SU-DHL-6 (cell line): ENCODE data around the gene POLD3.

ENCODE experiments used
- H2AFZ ChIP-seq: fragments of 200-600 bp; sonication (generic); 2 replicates; pipeline ENCODE4 v1.6.1; 2014; ENCODE audit warnings: low read depth, mild to moderate bottlenecking, moderate library complexity, mixed read lengths, antibody characterized with exemption, low read length; ENCODE audit not compliant: severe bottlenecking
- H3F3A ChIP-seq: fragments of 200-600 bp; shearing (Covaris generic); 2 replicates; pipeline ENCODE4 v1.6.0; 2016; ENCODE audit warnings: antibody characterized with exemption, mild to moderate bottlenecking; ENCODE audit not compliant: insufficient read depth
- H3K27ac ChIP-seq: fragments of 200-600 bp; sonication (generic); 2 replicates; pipeline ENCODE4 v1.5.1; 2016; ENCODE audit warnings: low read depth, mild to moderate bottlenecking, low read length, moderate library complexity, mixed read lengths
- H3K27me3 ChIP-seq: fragments of 200-600 bp; sonication (generic), shearing (Covaris generic); 2 replicates; pipeline ENCODE4 v1.6.0; 2014; ENCODE audit warnings: mild to moderate bottlenecking, low read length
- H3K36me3 ChIP-seq: fragments of 200-600 bp; sonication (generic); 2 replicates; pipeline ENCODE4 v1.6.1; 2014; ENCODE audit warnings: mild to moderate bottlenecking, low read length, mixed read lengths
- H3K4me2 ChIP-seq: fragments of 300-600, 200-600 bp; shearing (Covaris generic), sonication (generic); 2 replicates; pipeline ENCODE4 v1.6.0; 2014; ENCODE audit warnings: low read length, low read depth, mild to moderate bottlenecking; ENCODE audit not compliant: poor library complexity, severe bottlenecking
- H3K4me3 ChIP-seq: fragments of 200-600 bp; sonication (generic); 2 replicates; pipeline ENCODE4 v1.5.1; 2014; ENCODE audit warnings: antibody characterized with exemption, low read length, mild to moderate bottlenecking, mixed read lengths; ENCODE audit not compliant: insufficient read depth, poor library complexity, severe bottlenecking
- H3K79me2 ChIP-seq: fragments of 200-600 bp; sonication (generic); 2 replicates; pipeline ENCODE4 v1.6.1; 2014; ENCODE audit warnings: mild to moderate bottlenecking, low read length, moderate library complexity; ENCODE audit not compliant: insufficient read depth
- H3K9ac ChIP-seq: fragments of 200-600 bp; sonication (generic); 2 replicates; pipeline ENCODE4 v1.7.0; 2014; ENCODE audit warnings: mild to moderate bottlenecking, low read length
- H3K9me2 ChIP-seq: fragments of 200-600 bp; sonication (generic); replicated peaks from 2 replicates; pipeline ENCODE4 v1.6.1; 2014; ENCODE audit warnings: low read length; ENCODE audit not compliant: insufficient read depth
- H3K9me3 ChIP-seq: fragments of 200-600 bp; sonication (generic); 2 replicates; pipeline ENCODE4 v1.6.1; 2014; ENCODE audit warnings: low read length, mixed read lengths; ENCODE audit not compliant: insufficient read depth
- H4K20me1 ChIP-seq: fragments of 200-600 bp; sonication (generic); 2 replicates; pipeline ENCODE4 v1.6.1; 2014; ENCODE audit warnings: low read depth, mild to moderate bottlenecking, antibody characterized with exemption, low read length, moderate library complexity, mixed read lengths
- CTCF ChIP-seq: fragments of 200-600 bp; sonication (generic); IDR thresholded peaks from one replicate; pipeline ENCODE4 v1.5.1; 2017; ENCODE audit warnings: antibody characterized with exemption, mild to moderate bottlenecking, low read length, moderate library complexity; ENCODE audit not compliant: insufficient read depth, poor library complexity, severe bottlenecking
- EZH2phosphoT487 ChIP-seq: fragments of 200-600 bp; sonication (generic), shearing (Covaris generic); conservative IDR thresholded peaks from 2 replicates; pipeline ENCODE4 v1.6.1; 2018; ENCODE audit warnings: mild to moderate bottlenecking, antibody characterized with exemption, low read length, moderate library complexity, mixed read lengths

Gene POLD3

GRCh38 chr11:74626130-74626529, 33.7 kb downstream of the POLD3 start:
- no peak overlapping the region for H3K27ac ChIP-seq
- no peaks in the 10 kb centered on the region for H3K9me3 ChIP-seq
- no peaks in the 10 kb centered on the region for H3K9me2 ChIP-seq
- no peak for TF ChIP-seq CTCF
- TF ChIP-seq EZH2phosphoT487: no peak
- no peak overlapping the region for H2AFZ ChIP-seq
- no peak overlapping the region for H3K4me2 ChIP-seq
- H3K27me3 ChIP-seq: no peaks in the 10 kb centered on the region
- no peaks in the 10 kb centered on the region for H4K20me1 ChIP-seq
- H3K79me2 ChIP-seq: no peaks in the 10 kb centered on the region
- H3K4me3 ChIP-seq: no peak overlapping the region
- no peaks in the 10 kb centered on the region for H3F3A ChIP-seq
- peaks cover 56% of the 10 kb centered on the region for H3K36me3 ChIP-seq
- no peak overlapping the region for H3K9ac ChIP-seq

DNA sequence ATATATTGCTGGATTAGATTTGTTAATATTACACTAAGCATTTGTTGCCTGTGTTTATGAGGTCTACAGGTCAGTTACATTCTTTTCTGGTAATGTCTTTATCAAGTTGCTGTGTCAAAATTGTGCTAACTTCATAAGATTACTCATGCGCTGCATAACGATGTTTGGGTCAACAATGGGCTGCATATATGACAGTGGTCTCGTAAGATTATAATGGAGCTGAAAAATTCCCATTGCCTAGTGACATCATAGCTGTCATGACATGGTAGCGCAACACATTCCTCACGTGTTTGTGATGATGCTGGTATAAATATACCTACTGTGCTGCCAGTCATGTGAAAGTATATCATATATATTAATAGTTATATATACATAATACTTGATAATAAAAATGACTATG, 34.2 kb downstream of the POLD3 start:
- Histone ChIP-seq H2AFZ (no peak overlapping the region), H3K9me3 (no peaks in the 10 kb centered on the region), H3K27ac (no peak overlapping the region), H3K4me3 (no peak overlapping the region), H3K9ac (no peak overlapping the region), H4K20me1 (no peaks in the 10 kb centered on the region), H3F3A (no peaks in the 10 kb centered on the region), H3K27me3 (no peaks in the 10 kb centered on the region), H3K9me2 (no peaks in the 10 kb centered on the region), H3K36me3 (peaks cover 54% of the 10 kb centered on the region), H3K79me2 (no peaks in the 10 kb centered on the region), H3K4me2 (no peak overlapping the region)
- no peak for TF ChIP-seq EZH2phosphoT487
- no peak for TF ChIP-seq CTCF

DNA sequence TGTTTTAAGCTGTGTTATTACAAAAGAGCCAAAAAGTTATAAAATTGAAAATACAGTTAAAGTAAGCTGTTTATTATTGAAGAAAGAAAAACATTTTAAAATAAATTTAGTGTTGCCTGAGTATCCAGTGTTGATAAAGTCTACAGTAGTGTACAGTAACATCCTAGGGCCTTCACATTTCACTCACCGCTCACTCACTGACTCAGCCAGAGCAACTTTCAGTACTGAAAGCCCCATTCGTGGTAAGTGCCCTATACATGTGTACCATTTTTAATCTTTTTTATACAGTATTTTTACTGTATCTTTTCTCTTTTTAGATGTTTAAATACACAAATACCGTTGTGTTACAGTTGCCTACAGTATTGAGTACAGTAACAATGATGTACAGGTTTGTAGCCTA, 35.0 kb downstream of the POLD3 start:
- H3K36me3 ChIP-seq: peaks cover 55% of the 10 kb centered on the region
- no peaks in the 10 kb centered on the region for H3K9me2 ChIP-seq
- no peak overlapping the region for H2AFZ ChIP-seq

More for the DNA sequence above, 35.0 kb downstream of the POLD3 start:
- TF ChIP-seq CTCF: no peak
- H3K9me3 ChIP-seq: no peaks in the 10 kb centered on the region
- no peaks in the 10 kb centered on the region for H4K20me1 ChIP-seq
- no peaks in the 10 kb centered on the region for H3K27me3 ChIP-seq
- H3K4me2 ChIP-seq: no peak overlapping the region
- H3K79me2 ChIP-seq: no peaks in the 10 kb centered on the region
- no peak overlapping the region for H3K4me3 ChIP-seq
- H3K9ac ChIP-seq: no peak overlapping the region
- H3F3A ChIP-seq: no peaks in the 10 kb centered on the region
- no peak overlapping the region for H3K27ac ChIP-seq
